T-cell (primary cell): ENCODE measurements around the gene ARHGAP15. TPM values are rescaled to one million over a fixed set of nuclear protein-coding genes. Genes with fewer than 3 reads are reported as not detected.

Source experiments
- ATAC-seq, 4 experiments: fragments of 200-7000 bp in 3 of 4; fragments of 150-1000 bp in 1 of 4; cut with Tn5 transposase; replicated peaks in 1 of 4; 1 replicate in 3 of 4; 2 replicates in 1 of 4; pipeline ENCODE4 v1.10.0; 2021; ENCODE audit warnings: moderate library complexity in 3 of 4, mild to moderate bottlenecking in 2 of 4, moderate number of reproducible peaks in 1 of 4
- CTCF ChIA-PET, 2 donors: fragments of 300-600 bp; sonication (Branson Sonifier 250); formaldehyde crosslinking; loops; one replicate each; lab custom pipeline; 2022; ENCODE audit warnings: antibody characterized with exemption in 2 of 2; lab: Charles Lee
- POLR2A ChIA-PET, 2 donors: fragments of 300-600 bp; sonication (Branson Sonifier 250); formaldehyde crosslinking; loops; one replicate each; lab custom pipeline; 2022; ENCODE audit warnings: antibody characterized with exemption in 2 of 2; lab: Charles Lee
- DNase-seq, 35 experiments: peaks; one replicate each; pipeline versions ENCODE4 v3.0.0 to v3.0.0-alpha.2; 2013 to 2023
- H3K27ac ChIP-seq: one replicate; pipeline ENCODE4 v1.5.1; 2013; ENCODE audit warnings: low read length
- H3K27me3 ChIP-seq, 2 experiments: replicated peaks in 1 of 2; 1 replicate in 1 of 2; 2 replicates in 1 of 2; pipeline versions ENCODE4 v1.6.1 to v1.7.0; 2013; ENCODE audit warnings: low read length in 1 of 2, mixed read lengths in 1 of 2; ENCODE audit not compliant: control insufficient read depth in 2 of 2, insufficient read depth in 2 of 2; ENCODE audit errors: extremely low read depth in 1 of 2
- H3K36me3 ChIP-seq, 2 donors: 1 replicate in 1 of 2; 2 replicates in 1 of 2; pipeline versions ENCODE4 v1.6.1 to v1.7.0; 2013; ENCODE audit warnings: low read length in 1 of 2; ENCODE audit not compliant: control insufficient read depth in 2 of 2, insufficient read depth in 1 of 2; ENCODE audit errors: extremely low read depth in 1 of 2
- H3K4me1 ChIP-seq, 2 experiments: 1 replicate in 1 of 2; 2 replicates in 1 of 2; pipeline versions ENCODE4 v1.6.1 to v1.7.0; 2013; ENCODE audit warnings: low read length in 2 of 2, mixed read lengths in 1 of 2; ENCODE audit not compliant: insufficient read depth in 2 of 2, control insufficient read depth in 1 of 2; ENCODE audit errors: extremely low read depth in 1 of 2
- H3K4me3 ChIP-seq, 2 donors: 1 replicate in 1 of 2; 2 replicates in 1 of 2; pipeline versions ENCODE4 v1.5.1 to v1.7.0; 2013; ENCODE audit warnings: mild to moderate bottlenecking in 2 of 2, low read length in 1 of 2, moderate library complexity in 1 of 2; ENCODE audit not compliant: control insufficient read depth in 1 of 2; ENCODE audit errors: extremely low read depth in 1 of 2
- H3K9me3 ChIP-seq: 2 replicates; pipeline ENCODE4 v1.7.0; 2013
- H3K27ac Mint-ChIP-seq, 2 donors: one replicate each; pipeline ENCODE4 v1.8.0; 2020 to 2021; ENCODE audit warnings: mild to moderate bottlenecking in 2 of 2, mixed read lengths in 2 of 2
- H3K27me3 Mint-ChIP-seq, 2 donors: one replicate each; pipeline ENCODE4 v1.8.0; 2021 to 2022; ENCODE audit warnings: mixed read lengths in 2 of 2
- H3K36me3 Mint-ChIP-seq: one replicate; pipeline ENCODE4 v1.8.0; 2021; ENCODE audit warnings: mixed read lengths
- H3K4me1 Mint-ChIP-seq, 3 donors: one replicate each; pipeline ENCODE4 v1.8.0; 2020 to 2022; ENCODE audit warnings: mixed read lengths in 3 of 3, mild to moderate bottlenecking in 1 of 3
- H3K4me3 Mint-ChIP-seq, 3 donors: one replicate each; pipeline ENCODE4 v1.8.0; 2020 to 2022; ENCODE audit warnings: mild to moderate bottlenecking in 3 of 3, mixed read lengths in 3 of 3, moderate library complexity in 3 of 3
- H3K9me3 Mint-ChIP-seq, 3 donors: one replicate each; pipeline ENCODE4 v1.8.0; 2020 to 2022; ENCODE audit warnings: mixed read lengths in 3 of 3
- WGBS: methylation state at CpG from one replicate; pipeline ENCODE4 v1.1.5; 2013; ENCODE audit warnings: missing lambda C conversion rate; ENCODE audit not compliant: insufficient coverage; 5-methylcytosine and 5-hydroxymethylcytosine counted together
- total RNA-seq, 35 experiments: library from RNA in 6 of 35; stranded (reverse) in 6 of 35; fragments of 120-200 nt in 1 of 35; gene quantifications; one replicate each; pipeline versions ENCODE4 v1.2.1 to v1.2.4 and lab custom pipeline; 2013 to 2026

ARHGAP15 gene
- total RNA-seq, 5 donors from 2014 or later (not counting 1 experiment from before 2014, with no cell fraction given) = 154 to 271 (median 188) TPM

- POLR2A ChIA-PET = no interaction called here
Observed at GRCh38 chr2:143548032-143548431, 418.8 kb downstream of the ARHGAP15 start.

GRCh38 chr2:143550500-143550899 lies 421.3 kb downstream of the ARHGAP15 start:
- no peaks in the 10 kb centered on the region for H3K27me3 Mint-ChIP-seq
- ChIA-PET CTCF (interaction anchor here in 1 of 2 donors (0.5 kb wide), 1 partner anchor 871 kb away, joined by 3 read pairs; no protein-coding TSS in a partner anchor), POLR2A (interaction anchor here in 1 of 2 donors (0.7 kb wide), 1 partner anchor 111 kb away, joined by 3 read pairs; no protein-coding TSS in a partner anchor)
- peaks cover 13 to 15% (median 15%) of the 10 kb centered on the region in 3 donors for H3K4me1 Mint-ChIP-seq
- H3K27ac Mint-ChIP-seq = no peak overlapping the region
- no peak overlapping the region for H3K4me3 Mint-ChIP-seq
- no peak overlapping the region for H3K27ac ChIP-seq
- peaks cover 39% of the 10 kb centered on the region for H3K36me3 Mint-ChIP-seq
- no peak for DNase-seq
- H3K4me3 ChIP-seq = no peak overlapping the region
- peaks cover 0 to 7% of the 10 kb centered on the region in 2 donors for H3K36me3 ChIP-seq
- H3K9me3 ChIP-seq = no peaks in the 10 kb centered on the region
- H3K9me3 Mint-ChIP-seq = no peaks in the 10 kb centered on the region
- H3K4me1 ChIP-seq = no peaks in the 10 kb centered on the region
- no CpG with 5 or more reads among the region's 2 CpGs for WGBS
- no peaks in the 10 kb centered on the region for H3K27me3 ChIP-seq
- ATAC-seq = no peak

More at GRCh38 chr2:143548032-143548431, 418.8 kb downstream of the ARHGAP15 start:
- CTCF ChIA-PET = no interaction called here
- no peaks in the 10 kb centered on the region for H3K9me3 Mint-ChIP-seq
- no peak for DNase-seq
- H3K27me3 ChIP-seq = no peaks in the 10 kb centered on the region
- no peak for ATAC-seq
- H3K4me1 ChIP-seq = peaks cover 6 to 11% of the 10 kb centered on the region in 2 experiments
- H3K4me3 ChIP-seq = no peak overlapping the region
- no peaks in the 10 kb centered on the region for H3K9me3 ChIP-seq
- no peak overlapping the region for H3K4me3 Mint-ChIP-seq
- H3K36me3 Mint-ChIP-seq = peaks cover 46% of the 10 kb centered on the region
- H3K27me3 Mint-ChIP-seq = no peaks in the 10 kb centered on the region
- no peak overlapping the region for H3K27ac Mint-ChIP-seq
- WGBS = no CpG with 5 or more reads among the region's 2 CpGs
- H3K36me3 ChIP-seq = peaks cover 0 to 7% of the 10 kb centered on the region in 2 donors
- H3K4me1 Mint-ChIP-seq = peaks cover 31 to 38% (median 35%) of the 10 kb centered on the region in 3 donors
- H3K27ac ChIP-seq = no peak overlapping the region

GRCh38 chr2:143551971-143552650 lies 422.9 kb downstream of the ARHGAP15 start:
- ChIA-PET POLR2A (interaction anchor here in 1 of 2 donors (0.6 kb wide), 2 partner anchors 38 to 51 kb away, joined by 3 to 5 read pairs; no protein-coding TSS in a partner anchor), CTCF (no interaction called here)
- ATAC-seq = no peak
- H3K27ac Mint-ChIP-seq = no peak overlapping the region
- Histone ChIP-seq H3K4me1 (no peaks in the 10 kb centered on the region), H3K36me3 (peaks cover 0 to 14% of the 10 kb centered on the region in 2 donors), H3K9me3 (no peaks in the 10 kb centered on the region), H3K4me3 (no peak overlapping the region), H3K27me3 (no peaks in the 10 kb centered on the region), H3K27ac (no peak overlapping the region)
- 95% methylated on average over 7 of the region's 9 CpGs for WGBS
- no peaks in the 10 kb centered on the region for H3K27me3 Mint-ChIP-seq
- peaks cover 8 to 17% (median 11%) of the 10 kb centered on the region in 3 donors for H3K4me1 Mint-ChIP-seq
- H3K9me3 Mint-ChIP-seq = no peaks in the 10 kb centered on the region
- H3K36me3 Mint-ChIP-seq = peaks cover 46% of the 10 kb centered on the region
- no peak overlapping the region for H3K4me3 Mint-ChIP-seq
- DNase-seq = no peak

GRCh38 chr2:143553261-143553660 lies 424.0 kb downstream of the ARHGAP15 start:
- Histone ChIP-seq H3K4me3 (no peak overlapping the region), H3K27ac (no peak overlapping the region), H3K27me3 (no peaks in the 10 kb centered on the region), H3K4me1 (no peaks in the 10 kb centered on the region), H3K36me3 (peaks cover 0 to 25% of the 10 kb centered on the region in 2 donors), H3K9me3 (no peaks in the 10 kb centered on the region)
- peaks cover 50% of the 10 kb centered on the region for H3K36me3 Mint-ChIP-seq
- no peak overlapping the region for H3K27ac Mint-ChIP-seq
- CTCF ChIA-PET = no interaction called here
- ATAC-seq = no peak
- no peak overlapping the region for H3K4me3 Mint-ChIP-seq
- POLR2A ChIA-PET = no interaction called here
- peaks cover 12 to 25% (median 12%) of the 10 kb centered on the region in 3 donors for H3K4me1 Mint-ChIP-seq
- no peaks in the 10 kb centered on the region for H3K27me3 Mint-ChIP-seq
- no CpG with 5 or more reads among the region's 3 CpGs for WGBS
- no peak for DNase-seq
- H3K9me3 Mint-ChIP-seq = no peaks in the 10 kb centered on the region

GRCh38 chr2:143558665-143559064 lies 429.4 kb downstream of the ARHGAP15 start:
- H3K9me3 Mint-ChIP-seq = no peaks in the 10 kb centered on the region
- ChIA-PET CTCF (no interaction called here), POLR2A (no interaction called here)
- no peak overlapping the region for H3K4me3 Mint-ChIP-seq
- H3K36me3 ChIP-seq = peaks cover 0 to 45% of the 10 kb centered on the region in 2 donors
- H3K4me1 Mint-ChIP-seq = peaks cover 4 to 24% (median 10%) of the 10 kb centered on the region in 3 donors
- DNase-seq = no peak
- WGBS = no CpG with 5 or more reads among the region's 1 CpG
- H3K27me3 Mint-ChIP-seq = no peaks in the 10 kb centered on the region
- ATAC-seq = no peak
- peaks cover 59% of the 10 kb centered on the region for H3K36me3 Mint-ChIP-seq
- H3K27ac ChIP-seq = no peak overlapping the region
- no peaks in the 10 kb centered on the region for H3K27me3 ChIP-seq
- no peaks in the 10 kb centered on the region for H3K9me3 ChIP-seq
- no peak overlapping the region for H3K27ac Mint-ChIP-seq
- H3K4me1 ChIP-seq = no peaks in the 10 kb centered on the region
- no peak overlapping the region for H3K4me3 ChIP-seq

GRCh38 chr2:143559147-143559546 lies 429.9 kb downstream of the ARHGAP15 start:
- Mint-ChIP-seq H3K4me1 (peaks cover 4 to 24% (median 10%) of the 10 kb centered on the region in 3 donors), H3K9me3 (no peaks in the 10 kb centered on the region), H3K36me3 (peaks cover 63% of the 10 kb centered on the region), H3K27me3 (no peaks in the 10 kb centered on the region), H3K27ac (no peak overlapping the region), H3K4me3 (no peak overlapping the region)
- DNase-seq = no peak
- Histone ChIP-seq H3K4me3 (no peak overlapping the region), H3K4me1 (no peaks in the 10 kb centered on the region), H3K36me3 (peaks cover 0 to 48% of the 10 kb centered on the region in 2 donors), H3K9me3 (no peaks in the 10 kb centered on the region), H3K27me3 (no peaks in the 10 kb centered on the region), H3K27ac (no peak overlapping the region)
- 100% methylated on average over 1 of the region's 2 CpGs for WGBS
- ChIA-PET CTCF (no interaction called here), POLR2A (no interaction called here)
- no peak for ATAC-seq
